GM21390 (cell line): ENCODE data around the gene BMPR2.
A peak's percentile ranks its signal among the peaks of the same experiment; 100 is the strongest.
"Not testable (repeated sequence)": the region's sequence is repeated elsewhere in the genome, so short reads cannot be mapped to it uniquely, and the experiment has no call there.

Experiments used
- ATAC-seq: cut with Tn5 transposase; IDR thresholded peaks from one replicate; pipeline ENCODE4 v1.9.1; 2021; ENCODE audit not compliant: unreplicated experiment

Gene BMPR2

GRCh38 chr2:202378662-202379358 lies 2.7 kb downstream of the BMPR2 start:
- no peak for ATAC-seq

GRCh38 chr2:202382684-202383083 lies 6.6 kb downstream of the BMPR2 start:
- no peak for ATAC-seq

GRCh38 chr2:202386495-202386894 lies 10.4 kb downstream of the BMPR2 start:
- ATAC-seq: not testable (repeated sequence)

GRCh38 chr2:202387608-202388342 lies 11.6 kb downstream of the BMPR2 start:
- no peak for ATAC-seq

GRCh38 chr2:202400941-202401340 lies 24.8 kb downstream of the BMPR2 start:
- no peak for ATAC-seq

GRCh38 chr2:202405798-202406197 lies 29.7 kb downstream of the BMPR2 start:
- ATAC-seq: peak; percentile 48

- ATAC-seq: no peak
Measured at GRCh38 chr2:202406445-202406978, 30.4 kb downstream of the BMPR2 start.

GRCh38 chr2:202408546-202409140 lies 32.5 kb downstream of the BMPR2 start:
- ATAC-seq: no peak

GRCh38 chr2:202410092-202410491 lies 34.0 kb downstream of the BMPR2 start:
- no peak for ATAC-seq

- no peak for ATAC-seq
Measured at GRCh38 chr2:202411097-202411496, 35.0 kb downstream of the BMPR2 start.

- ATAC-seq: no peak
Measured at GRCh38 chr2:202418027-202418426, 41.9 kb downstream of the BMPR2 start.

GRCh38 chr2:202418511-202418910 lies 42.4 kb downstream of the BMPR2 start:
- ATAC-seq: no peak

- ATAC-seq: no peak
Measured at GRCh38 chr2:202423139-202423538, 47.0 kb downstream of the BMPR2 start.

- ATAC-seq: no peak
Measured at GRCh38 chr2:202425036-202425435, 48.9 kb downstream of the BMPR2 start.

GRCh38 chr2:202426751-202427150 lies 50.6 kb downstream of the BMPR2 start:
- ATAC-seq: no peak

- ATAC-seq: no peak
Measured at GRCh38 chr2:202429164-202429980, 53.2 kb downstream of the BMPR2 start.

GRCh38 chr2:202432776-202433175 lies 56.6 kb downstream of the BMPR2 start:
- ATAC-seq: no peak

- no peak for ATAC-seq
Measured at GRCh38 chr2:202434472-202434871, 58.3 kb downstream of the BMPR2 start.

- ATAC-seq: no peak
Measured at GRCh38 chr2:202436626-202437025, 60.5 kb downstream of the BMPR2 start.

GRCh38 chr2:202440117-202440516 lies 64.0 kb downstream of the BMPR2 start:
- ATAC-seq: not testable (repeated sequence)

- ATAC-seq: no peak
Measured at GRCh38 chr2:202442882-202443281, 66.8 kb downstream of the BMPR2 start.
